GM23338 (cell line): ENCODE results near the gene MARCHF3. TPM values are rescaled to one million over a fixed set of nuclear protein-coding genes. Genes with fewer than 3 reads are reported as not detected.

Experiments used
- ATAC-seq: fragments of 200-7000 bp; cut with Tn5 transposase; 3 replicates; pipeline ENCODE4 v1.9.1; 2020
- DNase-seq: peaks from one replicate; pipeline ENCODE4 v3.0.0-alpha.2; 2015; ENCODE audit warnings: low spot score
- H2AFZ ChIP-seq: fragments of 200-600 bp; sonication (generic); 2 replicates; pipeline ENCODE4 v1.8.0; 2016; ENCODE audit warnings: antibody characterized with exemption, mild to moderate bottlenecking, moderate library complexity
- H3F3A ChIP-seq: fragments of 200-600 bp; sonication (generic); replicated peaks from 2 replicates; pipeline ENCODE4 v1.8.0; 2017; ENCODE audit warnings: antibody characterized with exemption, mixed run types, low read depth
- H3K27ac ChIP-seq: fragments of 200-600 bp; sonication (generic); 2 replicates; pipeline ENCODE4 v1.6.1; 2016; ENCODE audit warnings: low read depth
- H3K27me3 ChIP-seq: fragments of 200-600 bp; sonication (generic); 2 replicates; pipeline ENCODE4 v1.8.0; 2016; ENCODE audit warnings: mild to moderate bottlenecking, mixed run types, moderate library complexity; ENCODE audit not compliant: insufficient read depth
- H3K36me3 ChIP-seq: fragments of 200-600 bp; sonication (generic); 2 replicates; pipeline ENCODE4 v1.8.0; 2016; ENCODE audit warnings: mild to moderate bottlenecking; ENCODE audit not compliant: insufficient read depth
- H3K4me1 ChIP-seq: fragments of 200-600 bp; sonication (generic); 2 replicates; pipeline ENCODE4 v1.8.0; 2016; ENCODE audit warnings: mild to moderate bottlenecking, moderate library complexity; ENCODE audit not compliant: insufficient read depth
- H3K4me2 ChIP-seq: fragments of 200-600 bp; sonication (generic); 2 replicates; pipeline ENCODE4 v1.7.1; 2017; ENCODE audit warnings: mixed run types
- H3K4me3 ChIP-seq: fragments of 200-600 bp; sonication (generic); 2 replicates; pipeline ENCODE4 v1.6.1; 2016; ENCODE audit warnings: mixed run types
- H3K79me2 ChIP-seq: fragments of 200-600 bp; sonication (generic); replicated peaks from 2 replicates; pipeline ENCODE4 v1.8.0; 2017; ENCODE audit warnings: mild to moderate bottlenecking; ENCODE audit not compliant: insufficient read depth
- H3K9me2 ChIP-seq: fragments of 200-600 bp; sonication (generic); 2 replicates; pipeline ENCODE4 v1.8.0; 2017; ENCODE audit not compliant: insufficient read depth
- H4K20me1 ChIP-seq: fragments of 200-600 bp; sonication (generic); replicated peaks from 2 replicates; pipeline ENCODE4 v1.8.0; 2017; ENCODE audit warnings: mild to moderate bottlenecking; ENCODE audit not compliant: insufficient read depth
- H3K27ac Mint-ChIP-seq: 2 replicates; pipeline ENCODE4 v1.8.0; 2020; ENCODE audit warnings: inconsistent platforms, mild to moderate bottlenecking, moderate library complexity, mixed read lengths
- H3K27me3 Mint-ChIP-seq: 3 replicates; pipeline ENCODE4 v1.8.0; 2022; ENCODE audit warnings: low read depth, mild to moderate bottlenecking, moderate library complexity, mixed read lengths, inconsistent platforms; ENCODE audit not compliant: insufficient read depth, poor library complexity
- H3K36me3 Mint-ChIP-seq: 3 replicates; pipeline ENCODE4 v1.8.0; 2021; ENCODE audit warnings: low read depth, mild to moderate bottlenecking, inconsistent platforms, moderate library complexity, mixed read lengths
- H3K4me1 Mint-ChIP-seq: 3 replicates; pipeline ENCODE4 v1.8.0; 2020; ENCODE audit warnings: mild to moderate bottlenecking, inconsistent platforms, mixed read lengths
- H3K4me3 Mint-ChIP-seq: 3 replicates; pipeline ENCODE4 v1.8.0; 2021; ENCODE audit warnings: moderate library complexity, mild to moderate bottlenecking, inconsistent platforms, mixed read lengths
- H3K9me3 Mint-ChIP-seq: 3 replicates; pipeline ENCODE4 v1.8.0; 2020; ENCODE audit warnings: moderate library complexity, mild to moderate bottlenecking, inconsistent platforms, mixed read lengths
- CREB1 ChIP-seq: fragments of 250-450 bp; sonication (Bioruptor Pico); IDR thresholded peaks from 2 replicates; pipeline ENCODE4 v1.5.0; 2020; ENCODE audit warnings: low read depth, mild to moderate bottlenecking, moderate library complexity
- EZH2phosphoT487 ChIP-seq: fragments of 200-600 bp; sonication (generic); IDR thresholded peaks from one replicate; pipeline ENCODE4 v1.8.1; 2018; ENCODE audit warnings: antibody characterized with exemption; ENCODE audit not compliant: unreplicated experiment
- JUNB ChIP-seq: IDR thresholded peaks from one replicate; pipeline ENCODE4 v1.6.1; 2016; ENCODE audit warnings: antibody characterized with exemption; ENCODE audit not compliant: unreplicated experiment
- NANOG ChIP-seq: IDR thresholded peaks from 2 replicates; pipeline ENCODE4 v1.6.1; 2016; ENCODE audit warnings: antibody characterized with exemption, borderline replicate concordance
- POLR2AphosphoS5 ChIP-seq: IDR thresholded peaks from 2 replicates; pipeline ENCODE4 v1.6.1; 2016; ENCODE audit warnings: antibody characterized with exemption, low read depth
- STAT1 ChIP-seq: IDR thresholded peaks from one replicate; pipeline ENCODE4 v1.6.1; 2016; ENCODE audit warnings: antibody characterized with exemption; ENCODE audit not compliant: unreplicated experiment
- ZNF114 ChIP-seq: fragments of 250-450 bp; sonication (Bioruptor Pico); IDR thresholded peaks from 2 replicates; pipeline ENCODE4 v1.5.0; 2020; ENCODE audit warnings: mild to moderate bottlenecking, moderate library complexity
- polyA plus RNA-seq: library from polyadenylated mRNA; unstranded; fragments of >200 nt; fragmentation: Nextera tagmentation; extraction: Ambion mirVana; gene quantifications from 2 replicates; pipeline ENCODE4 v1.2.1, GENCODE V29; 2016
- total RNA-seq: library from RNA; depleted of rRNA; stranded (reverse); fragments of >200 nt; shearing (Covaris generic); gene quantifications from 2 replicates; pipeline ENCODE4 v1.2.3, GENCODE V29; 2014
- TF ChIP-seq, protein P1 (sequence below): IDR thresholded peaks from one replicate; pipeline ENCODE4 v1.6.1; 2018; ENCODE audit warnings: antibody characterized with exemption; ENCODE audit not compliant: unreplicated experiment
- TF ChIP-seq, protein P2 (sequence below), 2 experiments: fragments of 200-600 bp in 1 of 2; sonication (generic) in 1 of 2; conservative IDR thresholded peaks; 2 replicates each; pipeline versions ENCODE4 v1.5.1 to v1.6.1; 2016 to 2017; ENCODE audit warnings: antibody characterized with exemption in 2 of 2, low read depth in 2 of 2, mild to moderate bottlenecking in 2 of 2, moderate library complexity in 1 of 2

The MARCHF3 gene
- total and polyA plus RNA-seq, 2 experiments from 2014 or later: 7.0 to 12.7 TPM

DNA sequence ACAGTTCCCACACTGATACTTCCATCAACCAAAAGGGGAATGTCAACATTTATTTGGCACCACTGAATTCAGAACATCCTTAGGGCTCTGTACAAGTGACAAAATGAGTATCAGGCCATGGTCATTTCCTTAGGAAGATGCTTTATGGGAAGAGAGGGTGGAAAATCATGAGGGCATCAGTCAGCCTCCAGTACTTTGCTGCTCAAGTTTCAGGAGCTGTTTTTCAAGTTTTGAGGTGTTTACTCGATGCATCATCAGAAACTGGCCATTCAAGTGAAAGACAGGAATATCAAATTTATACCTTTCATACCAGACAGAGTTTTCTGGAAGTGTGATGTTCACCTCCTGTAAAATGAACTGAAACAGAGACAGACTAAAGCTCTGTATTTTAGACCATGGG, 21.2 kb upstream of the MARCHF3 start:
- peaks cover 12% of the 10 kb centered on the region for H3K36me3 Mint-ChIP-seq

DNA sequence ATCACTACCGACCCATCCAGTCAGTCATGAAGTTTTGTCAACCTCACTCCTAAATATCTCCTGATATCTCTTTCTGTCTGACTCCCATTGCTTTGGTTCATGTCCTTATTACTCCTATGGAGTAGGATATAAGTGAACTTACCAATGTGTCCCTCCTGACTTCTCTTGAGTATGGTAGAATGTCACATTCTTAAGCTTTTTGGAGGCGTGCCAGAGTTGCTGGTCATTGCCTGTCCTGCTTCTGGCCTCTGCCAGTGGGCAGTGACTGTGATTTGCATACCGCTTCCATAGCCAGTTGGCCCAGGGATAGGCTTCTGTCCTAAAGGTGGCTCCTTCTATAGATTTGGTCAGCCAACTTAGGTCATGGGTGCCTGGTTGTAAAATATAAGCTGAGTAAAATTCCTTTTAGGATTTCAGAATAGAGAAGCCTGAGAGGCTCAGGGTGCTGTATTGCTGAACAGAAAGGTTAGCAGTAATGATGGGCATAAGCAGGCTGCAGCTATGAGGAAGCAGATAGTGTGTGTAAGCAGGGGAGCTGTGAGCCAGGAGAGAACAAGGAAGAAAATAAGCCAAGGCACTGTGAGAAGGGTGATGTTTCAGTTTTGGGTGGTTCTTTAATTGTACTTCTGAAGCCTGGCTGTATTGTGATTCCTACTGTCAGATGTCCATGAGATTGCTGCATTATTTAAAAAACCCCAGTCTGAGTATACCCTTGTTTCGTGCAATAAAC, 16.1 kb upstream of the MARCHF3 start:
- H3K4me2 ChIP-seq: no peak overlapping the region
- Mint-ChIP-seq H3K27me3 (peaks cover 2% of the 10 kb centered on the region), H3K27ac (no peak overlapping the region), H3K9me3 (no peaks in the 10 kb centered on the region), H3K4me1 (peaks cover 8% of the 10 kb centered on the region; the same call in 2 of the 3 replicates), H3K36me3 (no peaks in the 10 kb centered on the region), H3K4me3 (no peak overlapping the region)
- peaks cover 9% of the 10 kb centered on the region for H3K4me1 ChIP-seq
- no peaks in the 10 kb centered on the region for H3F3A ChIP-seq
- no peaks in the 10 kb centered on the region for H4K20me1 ChIP-seq
- no peak overlapping the region for H2AFZ ChIP-seq
- no peaks in the 10 kb centered on the region for H3K79me2 ChIP-seq
- H3K27me3 ChIP-seq: no peaks in the 10 kb centered on the region
- no peak overlapping the region for H3K4me3 ChIP-seq
- ATAC-seq (no peak), DNase-seq (no peak)
- no peak overlapping the region for H3K27ac ChIP-seq
- H3K36me3 ChIP-seq: no peaks in the 10 kb centered on the region
- 0 out of 2 replicates have a peak, but pooled peaks cover 2% of the 10 kb centered on the region for H3K9me2 ChIP-seq
- TF ChIP-seq, protein P1, sequence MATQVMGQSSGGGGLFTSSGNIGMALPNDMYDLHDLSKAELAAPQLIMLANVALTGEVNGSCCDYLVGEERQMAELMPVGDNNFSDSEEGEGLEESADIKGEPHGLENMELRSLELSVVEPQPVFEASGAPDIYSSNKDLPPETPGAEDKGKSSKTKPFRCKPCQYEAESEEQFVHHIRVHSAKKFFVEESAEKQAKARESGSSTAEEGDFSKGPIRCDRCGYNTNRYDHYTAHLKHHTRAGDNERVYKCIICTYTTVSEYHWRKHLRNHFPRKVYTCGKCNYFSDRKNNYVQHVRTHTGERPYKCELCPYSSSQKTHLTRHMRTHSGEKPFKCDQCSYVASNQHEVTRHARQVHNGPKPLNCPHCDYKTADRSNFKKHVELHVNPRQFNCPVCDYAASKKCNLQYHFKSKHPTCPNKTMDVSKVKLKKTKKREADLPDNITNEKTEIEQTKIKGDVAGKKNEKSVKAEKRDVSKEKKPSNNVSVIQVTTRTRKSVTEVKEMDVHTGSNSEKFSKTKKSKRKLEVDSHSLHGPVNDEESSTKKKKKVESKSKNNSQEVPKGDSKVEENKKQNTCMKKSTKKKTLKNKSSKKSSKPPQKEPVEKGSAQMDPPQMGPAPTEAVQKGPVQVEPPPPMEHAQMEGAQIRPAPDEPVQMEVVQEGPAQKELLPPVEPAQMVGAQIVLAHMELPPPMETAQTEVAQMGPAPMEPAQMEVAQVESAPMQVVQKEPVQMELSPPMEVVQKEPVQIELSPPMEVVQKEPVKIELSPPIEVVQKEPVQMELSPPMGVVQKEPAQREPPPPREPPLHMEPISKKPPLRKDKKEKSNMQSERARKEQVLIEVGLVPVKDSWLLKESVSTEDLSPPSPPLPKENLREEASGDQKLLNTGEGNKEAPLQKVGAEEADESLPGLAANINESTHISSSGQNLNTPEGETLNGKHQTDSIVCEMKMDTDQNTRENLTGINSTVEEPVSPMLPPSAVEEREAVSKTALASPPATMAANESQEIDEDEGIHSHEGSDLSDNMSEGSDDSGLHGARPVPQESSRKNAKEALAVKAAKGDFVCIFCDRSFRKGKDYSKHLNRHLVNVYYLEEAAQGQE: no peak
- TF ChIP-seq EZH2phosphoT487: no peak
- TF ChIP-seq STAT1: no peak
- no peak for TF ChIP-seq CREB1
- TF ChIP-seq ZNF114: no peak
- no peak for TF ChIP-seq JUNB
- TF ChIP-seq NANOG: no peak
- TF ChIP-seq POLR2AphosphoS5: no peak
- TF ChIP-seq, protein P2, sequence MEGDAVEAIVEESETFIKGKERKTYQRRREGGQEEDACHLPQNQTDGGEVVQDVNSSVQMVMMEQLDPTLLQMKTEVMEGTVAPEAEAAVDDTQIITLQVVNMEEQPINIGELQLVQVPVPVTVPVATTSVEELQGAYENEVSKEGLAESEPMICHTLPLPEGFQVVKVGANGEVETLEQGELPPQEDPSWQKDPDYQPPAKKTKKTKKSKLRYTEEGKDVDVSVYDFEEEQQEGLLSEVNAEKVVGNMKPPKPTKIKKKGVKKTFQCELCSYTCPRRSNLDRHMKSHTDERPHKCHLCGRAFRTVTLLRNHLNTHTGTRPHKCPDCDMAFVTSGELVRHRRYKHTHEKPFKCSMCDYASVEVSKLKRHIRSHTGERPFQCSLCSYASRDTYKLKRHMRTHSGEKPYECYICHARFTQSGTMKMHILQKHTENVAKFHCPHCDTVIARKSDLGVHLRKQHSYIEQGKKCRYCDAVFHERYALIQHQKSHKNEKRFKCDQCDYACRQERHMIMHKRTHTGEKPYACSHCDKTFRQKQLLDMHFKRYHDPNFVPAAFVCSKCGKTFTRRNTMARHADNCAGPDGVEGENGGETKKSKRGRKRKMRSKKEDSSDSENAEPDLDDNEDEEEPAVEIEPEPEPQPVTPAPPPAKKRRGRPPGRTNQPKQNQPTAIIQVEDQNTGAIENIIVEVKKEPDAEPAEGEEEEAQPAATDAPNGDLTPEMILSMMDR (conservative IDR thresholded peaks at IDR 0.05; ENCODE audit: low read depth in 2 of 2): no peak

More for the DNA sequence above, 21.2 kb upstream of the MARCHF3 start:
- Mint-ChIP-seq H3K4me1 (no peaks in the 10 kb centered on the region), H3K9me3 (peaks cover 8% of the 10 kb centered on the region), H3K4me3 (no peak overlapping the region), H3K27me3 (peaks cover 3% of the 10 kb centered on the region), H3K27ac (no peak overlapping the region)
- DNase-seq (no peak), ATAC-seq (no peak)
- Histone ChIP-seq H3K9me2 (peaks cover 2% of the 10 kb centered on the region; the same call in 1 of the 2 replicates), H3K36me3 (no peaks in the 10 kb centered on the region), H3K4me3 (no peak overlapping the region), H2AFZ (no peak overlapping the region), H3K4me2 (no peak overlapping the region), H3K79me2 (no peaks in the 10 kb centered on the region), H3K27ac (no peak overlapping the region), H3F3A (no peaks in the 10 kb centered on the region), H3K27me3 (no peaks in the 10 kb centered on the region), H3K4me1 (no peaks in the 10 kb centered on the region), H4K20me1 (no peaks in the 10 kb centered on the region)
- TF ChIP-seq ZNF114 (no peak), JUNB (no peak)
